DND-41 (cell line): Measurements from ENCODE around the gene ESR2.

Experiments
- ATAC-seq: fragments of 200-7000 bp; cut with Tn5 transposase; 3 replicates; pipeline ENCODE4 v1.9.1; 2021; ENCODE audit warnings: low read depth; ENCODE audit not compliant: insufficient read depth
- DNase-seq: peaks from one replicate; pipeline ENCODE4 v3.0.0-alpha.2; 2020
- H2AFZ ChIP-seq: 2 replicates; pipeline ENCODE4 v1.6.0; 2012; ENCODE audit warnings: low read depth, low read length
- H3K27ac ChIP-seq: 2 replicates; pipeline ENCODE4 v1.5.1; 2012; ENCODE audit warnings: low read length, inconsistent platforms
- H3K27me3 ChIP-seq: fragments of 200-600 bp; sonication (generic); 2 replicates; pipeline ENCODE4 v1.6.0; 2012; ENCODE audit warnings: low read length, mild to moderate bottlenecking, inconsistent platforms; ENCODE audit not compliant: insufficient read depth, poor library complexity
- H3K36me3 ChIP-seq: 2 replicates; pipeline ENCODE4 v1.5.1; 2012; ENCODE audit warnings: low read length, inconsistent platforms; ENCODE audit not compliant: insufficient read depth
- H3K4me1 ChIP-seq: 2 replicates; pipeline ENCODE4 v1.5.1; 2012; ENCODE audit warnings: mild to moderate bottlenecking, low read length; ENCODE audit not compliant: insufficient read depth
- H3K4me2 ChIP-seq: 2 replicates; pipeline ENCODE4 v1.6.0; 2012; ENCODE audit warnings: mild to moderate bottlenecking, moderate library complexity, low read length, inconsistent platforms; ENCODE audit not compliant: insufficient read depth
- H3K4me3 ChIP-seq, 2 experiments: fragments of 200-600 bp in 1 of 2; shearing (Covaris generic) in 1 of 2; 2 replicates each; pipeline ENCODE4 v1.5.1; 2012 to 2016; ENCODE audit warnings: inconsistent platforms in 2 of 2, low read length in 2 of 2, mild to moderate bottlenecking in 2 of 2, low read depth in 1 of 2, moderate library complexity in 1 of 2
- H3K79me2 ChIP-seq: 2 replicates; pipeline ENCODE4 v1.6.0; 2012; ENCODE audit warnings: low read length, inconsistent platforms; ENCODE audit not compliant: insufficient read depth
- H3K9ac ChIP-seq: 2 replicates; pipeline ENCODE4 v1.6.0; 2012; ENCODE audit warnings: low read depth, mild to moderate bottlenecking, inconsistent platforms, low read length, moderate library complexity
- H3K9me3 ChIP-seq: 2 replicates; pipeline ENCODE4 v1.5.1; 2012; ENCODE audit warnings: low read length, moderate library complexity, mild to moderate bottlenecking, inconsistent platforms; ENCODE audit not compliant: insufficient read depth, severe bottlenecking
- H4K20me1 ChIP-seq: 2 replicates; pipeline ENCODE4 v1.6.0; 2012; ENCODE audit warnings: low read length; ENCODE audit not compliant: insufficient read depth
- CTCF ChIP-seq: IDR thresholded peaks from 2 replicates; pipeline ENCODE4 v1.5.1; 2012; ENCODE audit warnings: borderline replicate concordance, low read length, moderate library complexity, mild to moderate bottlenecking; ENCODE audit not compliant: poor library complexity, severe bottlenecking; ENCODE audit errors: extremely low read depth
- EZH2 ChIP-seq: IDR thresholded peaks from 3 replicates; pipeline ENCODE4 v1.6.1; 2012; ENCODE audit warnings: borderline replicate concordance, low read depth, mild to moderate bottlenecking, moderate library complexity, low read length, inconsistent platforms; ENCODE audit not compliant: severe bottlenecking

The ESR2 gene

GRCh38 chr14:64089920-64090319, 204.3 kb downstream of the ESR2 start:
- no peaks in the 10 kb centered on the region for H3K4me1 ChIP-seq
- H3K36me3 ChIP-seq = peaks cover 63% of the 10 kb centered on the region
- H3K27me3 ChIP-seq = no peaks in the 10 kb centered on the region
- H3K4me2 ChIP-seq = no peak overlapping the region
- no peaks in the 10 kb centered on the region for H3K79me2 ChIP-seq
- DNase-seq = no peak
- H3K4me3 ChIP-seq = no peak overlapping the region
- no peaks in the 10 kb centered on the region for H4K20me1 ChIP-seq
- H3K9me3 ChIP-seq = no peaks in the 10 kb centered on the region
- TF ChIP-seq CTCF (no peak), EZH2 (no peak)
- H3K9ac ChIP-seq = no peak overlapping the region
- no peak overlapping the region for H3K27ac ChIP-seq
- H2AFZ ChIP-seq = no peak overlapping the region
- no peak for ATAC-seq

- Histone ChIP-seq H2AFZ (no peak overlapping the region), H3K9ac (no peak overlapping the region), H3K4me2 (no peak overlapping the region), H3K4me1 (no peaks in the 10 kb centered on the region), H3K9me3 (no peaks in the 10 kb centered on the region), H3K4me3 (no peak overlapping the region), H3K27ac (no peak overlapping the region), H3K79me2 (no peaks in the 10 kb centered on the region), H4K20me1 (no peaks in the 10 kb centered on the region), H3K36me3 (peaks cover 70% of the 10 kb centered on the region), H3K27me3 (no peaks in the 10 kb centered on the region)
- no peak for TF ChIP-seq EZH2
- TF ChIP-seq CTCF = no peak
- ATAC-seq (no peak), DNase-seq (no peak)
Observed at GRCh38 chr14:64088647-64088964, 205.6 kb downstream of the ESR2 start.

GRCh38 chr14:64082837-64083236, 211.3 kb downstream of the ESR2 start:
- ATAC-seq (no peak), DNase-seq (no peak)
- H2AFZ ChIP-seq = no peak overlapping the region
- H3K79me2 ChIP-seq = no peaks in the 10 kb centered on the region
- H3K27ac ChIP-seq = no peak overlapping the region
- no peaks in the 10 kb centered on the region for H3K27me3 ChIP-seq
- TF ChIP-seq CTCF = no peak
- TF ChIP-seq EZH2 = no peak
- no peaks in the 10 kb centered on the region for H3K9me3 ChIP-seq
- H3K36me3 ChIP-seq = peaks cover 76% of the 10 kb centered on the region
- H3K4me2 ChIP-seq = no peak overlapping the region
- no peaks in the 10 kb centered on the region for H4K20me1 ChIP-seq
- H3K4me3 ChIP-seq = no peak overlapping the region
- no peak overlapping the region for H3K9ac ChIP-seq
- no peaks in the 10 kb centered on the region for H3K4me1 ChIP-seq

GRCh38 chr14:64081174-64081746, 212.9 kb downstream of the ESR2 start:
- ATAC-seq (no peak), DNase-seq (no peak)
- no peak overlapping the region for H3K4me2 ChIP-seq
- no peak overlapping the region for H3K4me3 ChIP-seq
- H3K9me3 ChIP-seq = no peaks in the 10 kb centered on the region
- no peaks in the 10 kb centered on the region for H4K20me1 ChIP-seq
- no peak overlapping the region for H2AFZ ChIP-seq
- TF ChIP-seq EZH2 = no peak
- TF ChIP-seq CTCF = no peak
- no peak overlapping the region for H3K27ac ChIP-seq
- H3K9ac ChIP-seq = no peak overlapping the region
- H3K79me2 ChIP-seq = no peaks in the 10 kb centered on the region
- H3K4me1 ChIP-seq = no peaks in the 10 kb centered on the region
- H3K36me3 ChIP-seq = peaks cover 84% of the 10 kb centered on the region
- H3K27me3 ChIP-seq = no peaks in the 10 kb centered on the region
